Stomach smooth muscle (tissue), 2 donors: ENCODE data around the gene ATE1.
"Not testable (repeated sequence)": the region's sequence is repeated elsewhere in the genome, so short reads cannot be mapped to it uniquely, and the experiment has no call there.

Experiments
- H3K27ac ChIP-seq: one replicate; pipeline ENCODE4 v1.7.0; 2013; ENCODE audit warnings: mild to moderate bottlenecking, low read length, inconsistent platforms
- H3K27me3 ChIP-seq, 2 donors: one replicate each; pipeline ENCODE4 v1.7.0; 2013; ENCODE audit warnings: low read length in 2 of 2; ENCODE audit not compliant: insufficient read depth in 2 of 2, control insufficient read depth in 1 of 2
- H3K36me3 ChIP-seq, 2 donors: one replicate each; pipeline ENCODE4 v1.7.0; 2013; ENCODE audit warnings: low read length in 2 of 2; ENCODE audit not compliant: control insufficient read depth in 2 of 2, insufficient read depth in 2 of 2
- H3K4me1 ChIP-seq: one replicate; pipeline ENCODE4 v1.7.0; 2013; ENCODE audit warnings: low read length; ENCODE audit not compliant: control insufficient read depth, insufficient read depth
- H3K4me3 ChIP-seq, 2 donors: one replicate each; pipeline ENCODE4 v1.7.0; 2013; ENCODE audit warnings: low read length in 2 of 2
- H3K9ac ChIP-seq, 2 donors: one replicate each; pipeline ENCODE4 v1.7.0; 2013; ENCODE audit warnings: low read length in 2 of 2, mild to moderate bottlenecking in 1 of 2
- H3K9me3 ChIP-seq, 2 donors: one replicate each; pipeline ENCODE4 v1.7.0; 2013; ENCODE audit warnings: low read length in 2 of 2; ENCODE audit not compliant: control insufficient read depth in 2 of 2
- donor health status: healthy.
- donor health status: Pancreatic carcinoma.

Gene ATE1

DNA sequence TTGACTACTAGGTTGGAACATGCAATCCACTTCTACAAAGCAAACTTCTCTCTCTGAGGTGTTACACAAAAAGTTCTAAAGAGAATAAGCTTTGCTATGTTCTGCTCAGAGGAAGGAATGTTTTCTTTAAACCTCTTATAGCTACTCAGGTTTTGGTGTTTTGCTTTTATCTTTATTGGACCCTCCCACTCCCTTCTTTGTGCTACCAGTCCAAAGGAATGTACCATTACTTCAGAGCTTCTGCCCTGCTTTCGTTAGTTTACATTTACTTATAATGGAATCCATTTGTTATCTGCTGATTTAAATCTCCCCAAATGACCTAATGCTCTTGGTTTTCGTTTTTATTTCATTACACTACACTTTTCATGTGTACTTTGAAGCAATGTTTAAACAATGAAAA, 154.9 kb downstream of the ATE1 start:
- Histone ChIP-seq H3K9me3 (no peaks in the 10 kb centered on the region), H3K9ac (no peak overlapping the region), H3K27me3 (no peaks in the 10 kb centered on the region), H3K4me3 (no peak overlapping the region), H3K4me1 (no peaks in the 10 kb centered on the region), H3K27ac (no peak overlapping the region), H3K36me3 (peaks cover 0 to 3% of the 10 kb centered on the region in 2 donors)

DNA sequence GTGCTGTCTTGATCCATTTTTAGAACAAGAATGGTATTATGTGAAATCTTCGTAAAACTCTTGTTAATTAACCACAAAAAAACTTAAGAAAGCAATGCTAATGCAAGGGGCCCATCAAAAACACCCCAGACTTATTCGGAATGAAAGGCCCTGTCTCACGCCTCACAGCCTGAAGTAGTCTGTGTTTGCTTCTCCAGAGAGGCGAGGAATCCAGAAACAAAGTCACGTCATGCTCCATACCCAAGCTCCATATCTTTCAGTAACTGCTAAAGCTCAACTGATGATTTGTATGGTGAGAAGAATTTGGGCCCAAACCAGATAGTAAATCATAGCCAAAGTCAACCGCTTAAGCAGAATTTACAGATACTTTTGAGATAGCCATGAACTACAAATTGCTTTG, 155.4 kb downstream of the ATE1 start:
- no peak overlapping the region for H3K27ac ChIP-seq
- H3K4me1 ChIP-seq: no peaks in the 10 kb centered on the region

DNA sequence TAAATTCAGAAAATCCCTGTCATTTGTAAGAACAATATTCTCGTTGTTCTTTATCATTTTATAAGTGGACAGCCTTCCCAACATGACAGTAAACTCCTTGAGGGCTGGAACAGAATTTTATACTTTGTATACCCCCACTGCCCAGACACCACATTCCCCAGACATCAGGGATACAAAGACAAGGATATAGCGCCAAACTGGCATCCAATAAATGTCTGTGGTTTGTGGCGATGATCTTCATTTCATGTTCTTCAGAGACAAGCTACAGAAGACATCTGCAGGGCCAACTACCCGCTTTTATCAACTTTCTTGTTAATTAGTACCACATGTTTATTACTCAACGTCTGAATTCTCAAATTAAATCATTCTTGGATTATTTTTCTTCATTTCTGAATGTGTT, 155.9 kb downstream of the ATE1 start:
- no peak overlapping the region for H3K4me3 ChIP-seq
- H3K27me3 ChIP-seq: no peaks in the 10 kb centered on the region
- no peak overlapping the region for H3K9ac ChIP-seq
- H3K4me1 ChIP-seq: no peaks in the 10 kb centered on the region
- no peak overlapping the region for H3K27ac ChIP-seq
- H3K36me3 ChIP-seq: no peaks in the 10 kb centered on the region
- H3K9me3 ChIP-seq: no peaks in the 10 kb centered on the region

More for the DNA sequence above, 155.4 kb downstream of the ATE1 start:
- Histone ChIP-seq H3K36me3 (peaks cover 0 to 3% of the 10 kb centered on the region in 2 donors), H3K9ac (no peak overlapping the region), H3K4me3 (no peak overlapping the region), H3K9me3 (no peaks in the 10 kb centered on the region), H3K27me3 (no peaks in the 10 kb centered on the region)

DNA sequence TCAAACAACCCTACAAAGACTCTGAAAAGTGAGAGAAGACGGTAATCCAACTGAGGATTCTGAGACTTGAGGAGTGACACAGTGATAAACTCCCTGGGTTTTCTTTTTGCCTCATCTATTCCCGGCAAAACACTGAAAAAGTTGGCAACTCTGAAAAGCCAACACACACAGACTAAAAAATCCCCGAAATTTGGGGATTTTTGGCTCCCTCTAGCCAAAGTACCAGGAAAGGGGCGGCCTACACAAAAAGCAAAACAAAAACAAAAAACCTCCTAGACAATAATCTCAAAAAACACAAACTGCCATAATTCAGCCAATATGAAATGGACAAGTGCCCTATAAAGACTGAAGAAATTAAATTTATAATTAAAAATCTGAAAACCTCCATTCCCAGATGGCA, 161.4 kb downstream of the ATE1 start:
- no peak overlapping the region for H3K9ac ChIP-seq
- no peak overlapping the region for H3K27ac ChIP-seq
- H3K9me3 ChIP-seq: no peaks in the 10 kb centered on the region
- H3K4me1 ChIP-seq: no peaks in the 10 kb centered on the region
- H3K27me3 ChIP-seq: no peaks in the 10 kb centered on the region
- no peak overlapping the region for H3K4me3 ChIP-seq
- H3K36me3 ChIP-seq: no peaks in the 10 kb centered on the region

DNA sequence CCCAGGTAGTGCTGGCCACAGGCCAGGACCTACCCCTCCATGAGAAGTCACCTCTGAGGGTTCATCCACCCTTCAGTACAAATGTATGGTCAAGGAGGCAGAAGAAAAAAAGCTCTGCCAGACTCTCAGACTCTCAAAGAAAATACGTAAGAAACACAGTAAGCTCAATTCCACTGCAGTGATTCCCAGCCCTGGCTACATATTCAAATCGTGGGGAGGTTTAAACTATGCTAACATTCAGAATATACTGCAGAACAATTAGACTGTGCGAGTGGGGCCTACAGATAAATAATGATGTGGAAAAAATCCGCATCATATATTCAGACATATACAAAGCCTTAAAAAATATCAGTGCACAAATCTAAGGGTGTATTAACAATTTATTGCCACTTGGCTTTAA, 162.6 kb downstream of the ATE1 start:
- H3K27me3 ChIP-seq: no peaks in the 10 kb centered on the region

DNA sequence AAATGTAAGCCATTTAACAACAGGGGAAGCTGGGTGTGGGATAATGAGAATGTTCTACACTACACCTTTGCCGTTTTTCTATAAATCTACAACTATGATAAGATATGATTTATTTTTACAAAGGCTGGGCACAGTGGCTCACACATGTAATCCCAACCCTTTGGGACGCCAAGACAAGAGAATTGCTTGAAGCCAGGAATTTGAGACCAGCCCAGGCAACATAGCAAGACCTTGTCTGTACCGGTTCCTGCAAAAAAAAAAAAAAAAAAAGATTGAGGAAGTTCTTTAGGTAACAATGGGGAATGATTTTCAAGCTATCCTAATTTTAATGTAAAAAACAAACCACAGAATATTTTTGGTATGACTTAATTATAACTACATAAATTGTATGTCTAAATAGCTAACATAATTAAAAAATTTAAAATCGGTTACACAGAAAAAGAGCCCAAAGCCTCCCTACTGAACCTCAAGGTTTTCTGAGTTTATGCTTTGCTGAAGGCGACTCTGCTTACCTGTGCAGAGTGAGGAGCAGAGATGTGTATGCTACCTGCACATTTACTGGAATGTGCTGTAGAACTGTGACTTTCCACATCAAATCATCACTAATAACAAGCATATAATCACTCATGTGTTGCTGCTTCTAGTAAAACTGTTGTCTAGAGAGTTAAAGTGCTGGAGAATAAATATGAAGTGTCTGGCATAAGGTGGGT, 163.4 kb downstream of the ATE1 start:
- no peaks in the 10 kb centered on the region for H3K36me3 ChIP-seq
- no peak overlapping the region for H3K27ac ChIP-seq
- H3K9ac ChIP-seq: no peak overlapping the region
- peaks cover 0 to 5% of the 10 kb centered on the region in 2 donors for H3K9me3 ChIP-seq
- no peaks in the 10 kb centered on the region for H3K27me3 ChIP-seq
- H3K4me1 ChIP-seq: no peaks in the 10 kb centered on the region
- no peak overlapping the region for H3K4me3 ChIP-seq

More for the DNA sequence above, 162.6 kb downstream of the ATE1 start:
- Histone ChIP-seq H3K9me3 (peaks cover 0 to 5% of the 10 kb centered on the region in 2 donors), H3K36me3 (no peaks in the 10 kb centered on the region), H3K4me1 (no peaks in the 10 kb centered on the region), H3K27ac (no peak overlapping the region), H3K4me3 (no peak overlapping the region), H3K9ac (no peak overlapping the region)

DNA sequence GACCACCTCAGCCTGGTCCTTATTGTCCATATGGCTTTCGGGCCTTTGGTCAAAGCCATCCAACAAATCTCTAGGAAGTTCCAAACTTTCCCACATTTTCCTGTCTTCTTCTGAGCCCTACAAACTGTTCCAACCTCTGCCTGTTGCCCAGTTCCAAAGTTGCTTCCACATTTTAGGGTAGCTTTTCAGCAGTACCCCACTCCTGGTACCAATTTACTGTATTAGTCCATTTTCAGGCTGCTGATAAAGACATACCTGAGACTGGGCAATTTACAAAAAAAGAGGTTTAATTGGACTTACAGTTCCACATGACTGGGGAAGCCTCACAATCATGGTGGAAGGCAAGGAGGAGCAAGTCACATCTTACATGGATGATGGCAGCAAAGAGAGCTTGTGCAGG, 170.6 kb downstream of the ATE1 start:
- H3K27ac ChIP-seq, H3K9ac ChIP-seq, H3K4me3 ChIP-seq, H3K9me3 ChIP-seq, H3K27me3 ChIP-seq, H3K4me1 ChIP-seq, H3K36me3 ChIP-seq: not testable (repeated sequence)

DNA sequence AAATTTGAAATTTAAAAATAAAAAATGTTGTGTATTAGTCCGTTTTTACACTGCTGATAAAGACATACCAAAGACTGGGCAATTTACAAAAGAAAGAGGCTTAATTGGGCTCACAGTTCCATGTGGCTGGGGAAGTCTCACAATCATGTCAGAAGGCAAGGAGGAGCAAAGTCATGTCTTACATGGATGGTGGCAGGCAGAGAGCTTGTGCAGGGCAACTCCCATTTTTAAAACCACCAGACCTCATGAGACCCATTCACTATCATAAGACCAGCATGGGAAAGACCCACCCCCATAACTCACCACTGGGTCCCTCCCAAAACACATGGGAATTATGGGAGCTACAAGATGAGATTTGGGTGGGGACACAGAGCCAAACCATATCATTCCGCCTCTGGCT, 172.3 kb downstream of the ATE1 start:
- not testable (repeated sequence) for H3K27ac ChIP-seq, H3K27me3 ChIP-seq, H3K4me3 ChIP-seq, H3K4me1 ChIP-seq, H3K9ac ChIP-seq, H3K36me3 ChIP-seq, H3K9me3 ChIP-seq

DNA sequence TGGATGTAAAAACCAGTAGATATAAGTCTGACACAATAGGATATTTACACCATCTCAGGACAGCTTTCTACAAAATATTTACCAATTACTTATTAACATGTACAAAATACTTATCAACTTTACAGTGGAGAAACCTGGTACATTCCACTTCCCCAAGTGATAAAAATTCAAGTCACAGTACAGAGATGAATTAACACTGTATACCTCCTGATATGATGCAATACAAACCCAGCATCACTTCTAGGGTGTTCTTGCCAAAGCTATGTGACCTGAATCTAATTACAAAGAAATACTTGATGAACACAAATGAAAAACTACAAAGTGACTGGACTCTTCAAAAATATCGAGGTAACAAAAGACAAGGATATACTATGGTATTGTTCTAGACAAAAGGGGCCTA, 173.2 kb downstream of the ATE1 start:
- no peaks in the 10 kb centered on the region for H3K4me1 ChIP-seq

DNA sequence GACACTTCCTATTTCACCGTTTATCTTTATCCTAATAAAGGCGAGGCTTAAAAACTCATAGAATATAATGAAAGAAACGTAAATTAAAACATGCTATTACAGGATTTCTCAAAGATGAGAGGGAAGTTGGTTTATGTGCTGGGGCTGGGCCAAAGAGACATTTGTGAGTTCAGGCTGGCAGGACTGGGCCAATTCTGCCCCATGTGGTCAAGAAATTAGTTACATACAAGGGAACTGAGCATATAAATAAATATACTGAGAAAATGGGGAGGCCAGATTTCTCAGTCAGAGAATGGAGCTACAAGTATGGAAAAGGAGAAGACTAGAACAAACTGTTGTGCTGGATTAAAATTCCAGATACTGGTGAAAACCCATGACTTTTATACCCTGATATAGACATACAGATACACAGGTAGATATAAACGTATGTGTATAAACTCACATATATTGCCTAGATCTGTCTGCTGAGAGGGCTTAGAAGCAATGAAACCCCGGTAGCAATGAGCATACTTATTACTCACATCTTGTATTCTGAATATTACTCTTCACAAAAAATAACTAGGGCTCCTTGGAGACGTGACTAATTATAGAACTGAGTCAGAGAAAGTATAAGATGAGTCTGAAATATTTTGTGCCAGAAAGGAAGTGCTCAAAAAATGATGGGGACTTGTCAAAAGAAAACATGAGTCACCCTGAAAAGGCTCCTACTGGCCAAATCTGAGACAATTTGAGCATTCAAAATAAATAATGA, 173.9 kb downstream of the ATE1 start:
- Histone ChIP-seq H3K4me1 (no peaks in the 10 kb centered on the region), H3K27me3 (no peaks in the 10 kb centered on the region), H3K9ac (no peak overlapping the region), H3K9me3 (peaks cover 0 to 3% of the 10 kb centered on the region in 2 donors), H3K4me3 (no peak overlapping the region), H3K27ac (no peak overlapping the region), H3K36me3 (no peaks in the 10 kb centered on the region)

More for the DNA sequence above, 173.2 kb downstream of the ATE1 start:
- Histone ChIP-seq H3K4me3 (no peak overlapping the region), H3K9ac (no peak overlapping the region), H3K36me3 (no peaks in the 10 kb centered on the region), H3K27me3 (no peaks in the 10 kb centered on the region), H3K9me3 (peaks cover 0 to 3% of the 10 kb centered on the region in 2 donors), H3K27ac (no peak overlapping the region)

DNA sequence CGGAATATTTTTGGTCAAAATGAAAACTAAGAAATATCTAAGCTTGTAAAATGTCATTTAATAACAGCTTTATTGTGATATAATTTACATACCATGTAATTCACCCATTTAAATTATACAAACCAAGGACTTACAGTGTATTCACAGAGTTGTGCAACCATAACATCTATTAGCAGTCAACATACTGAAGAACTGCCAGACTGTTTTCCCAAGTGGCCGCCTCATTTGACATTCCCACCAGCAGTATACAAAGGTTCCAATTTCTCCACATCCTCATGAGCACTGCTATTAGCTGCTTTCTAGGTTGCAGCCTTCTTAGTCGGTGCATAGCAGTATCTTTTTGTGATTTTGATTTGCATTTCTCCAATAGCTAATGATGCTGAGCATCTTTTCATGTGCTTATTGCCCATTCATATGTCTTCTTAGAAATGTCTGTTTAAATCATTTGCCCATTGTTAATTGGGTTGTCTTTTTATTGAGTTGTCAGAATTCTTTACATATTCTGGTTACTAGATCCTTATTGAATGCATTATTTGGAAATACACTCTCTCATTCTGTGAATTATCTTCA, 176.6 kb downstream of the ATE1 start:
- Histone ChIP-seq H3K27ac (no peak overlapping the region), H3K4me3 (no peak overlapping the region)

More for the DNA sequence above, 176.6 kb downstream of the ATE1 start:
- Histone ChIP-seq H3K9me3 (no peaks in the 10 kb centered on the region), H3K36me3 (no peaks in the 10 kb centered on the region), H3K27me3 (no peaks in the 10 kb centered on the region), H3K9ac (no peak overlapping the region), H3K4me1 (no peaks in the 10 kb centered on the region)
